PC-9 (cell line): Measurements from ENCODE around the gene OR2V1. TPM values are rescaled to one million over a fixed set of nuclear protein-coding genes. Genes with fewer than 3 reads are reported as not detected.
"Not testable (repeated sequence)": the region's sequence is repeated elsewhere in the genome, so short reads cannot be mapped to it uniquely, and the experiment has no call there.

ENCODE experiments used
- BruUV-seq: library from RNA; stranded (reverse); fragments of 400-500 nt; replicated peaks from 2 replicates; lab custom pipeline; 2021; lab: Mats Ljungman, UMichigan
- CTCF ChIA-PET: fragments of 300-600 bp; sonication (Branson Sonifier 250); formaldehyde crosslinking; loops from one replicate; lab custom pipeline; 2022; ENCODE audit warnings: antibody characterized with exemption; lab: Charles Lee
- POLR2A ChIA-PET: fragments of 300-600 bp; sonication (Branson Sonifier 250); formaldehyde crosslinking; loops from one replicate; lab custom pipeline; 2022; ENCODE audit warnings: antibody characterized with exemption; ENCODE audit not compliant: unreplicated experiment; lab: Charles Lee
- DNase-seq, 2 experiments: peaks; one replicate each; pipeline versions ENCODE4 v3.0.0 to v3.0.0-alpha.2; 2015 to 2022; ENCODE audit warnings: mixed read lengths in 1 of 2
- H2AFZ ChIP-seq: fragments of 200-600 bp; sonication (generic); 2 replicates; pipeline ENCODE4 v1.8.1; 2017; ENCODE audit warnings: antibody characterized with exemption
- H3F3A ChIP-seq: fragments of 200-600 bp; sonication (generic); 2 replicates; pipeline ENCODE4 v1.8.1; 2017; ENCODE audit warnings: antibody characterized with exemption, mild to moderate bottlenecking, low read depth; ENCODE audit not compliant: insufficient read depth
- H3K27ac ChIP-seq: fragments of 200-600 bp; sonication (generic); 2 replicates; pipeline ENCODE4 v1.6.1; 2016; ENCODE audit warnings: mixed run types
- H3K27me3 ChIP-seq: fragments of 200-600 bp; sonication (generic); 2 replicates; pipeline ENCODE4 v1.6.1; 2016; ENCODE audit warnings: low read depth, mixed run types; ENCODE audit not compliant: insufficient read depth
- H3K36me3 ChIP-seq: fragments of 200-600 bp; sonication (generic); 2 replicates; pipeline ENCODE4 v1.6.1; 2016; ENCODE audit warnings: low read depth, mixed run types
- H3K4me1 ChIP-seq: fragments of 200-600 bp; sonication (generic); replicated peaks from 2 replicates; pipeline ENCODE4 v1.6.1; 2016; ENCODE audit warnings: mixed run types; ENCODE audit not compliant: insufficient read depth
- H3K4me2 ChIP-seq: fragments of 200-600 bp; sonication (generic); 2 replicates; pipeline ENCODE4 v1.6.1; 2017; ENCODE audit warnings: mixed run types
- H3K4me3 ChIP-seq: fragments of 200-600 bp; sonication (generic); 2 replicates; pipeline ENCODE4 v1.6.1; 2016; ENCODE audit warnings: mixed run types
- H3K79me2 ChIP-seq: fragments of 200-600 bp; sonication (generic); 2 replicates; pipeline ENCODE4 v1.6.1; 2017; ENCODE audit warnings: low read depth, mixed run types
- H3K9me2 ChIP-seq: fragments of 200-600 bp; sonication (generic); 2 replicates; pipeline ENCODE4 v1.8.1; 2017; ENCODE audit warnings: mild to moderate bottlenecking; ENCODE audit not compliant: insufficient read depth
- H3K9me3 ChIP-seq: fragments of 200-600 bp; sonication (generic); 2 replicates; pipeline ENCODE4 v1.8.1; 2016; ENCODE audit warnings: low read depth; ENCODE audit not compliant: insufficient read depth
- H4K20me1 ChIP-seq: fragments of 200-600 bp; sonication (generic); 2 replicates; pipeline ENCODE4 v1.8.1; 2017; ENCODE audit not compliant: insufficient read depth
- CTCF ChIP-seq: fragments of 200-600 bp; sonication (generic); conservative IDR thresholded peaks from 2 replicates; pipeline ENCODE4 v1.6.1; 2017; ENCODE audit warnings: mixed run types, antibody characterized with exemption, mild to moderate bottlenecking, moderate library complexity
- EZH2 ChIP-seq: fragments of 200-600 bp; sonication (generic); IDR thresholded peaks from 2 replicates; pipeline ENCODE4 v1.8.0; 2017; ENCODE audit warnings: antibody characterized with exemption, low read depth
- intact Hi-C: fragments of 100-400 bp; cut with micrococcal nuclease; formaldehyde crosslinking; loops from one replicate; pipeline ENCODE4 v1.10.0; 2022; ENCODE audit not compliant: unreplicated experiment
- total RNA-seq: library from RNA; stranded (reverse); gene quantifications from 2 replicates; pipeline ENCODE4 v1.2.3, GENCODE V29; 2021

The OR2V1 gene
- total RNA-seq, 1 experiment from 2014 or later = not detected

GRCh38 chr5:181164076-181164952 lies 33.3 kb upstream of the OR2V1 start:
- DNase-seq = no peak
- CTCF ChIA-PET = no interaction called here
- H3K4me2 ChIP-seq = no peak overlapping the region

GRCh38 chr5:181163487-181164075 lies 32.6 kb upstream of the OR2V1 start:
- ChIA-PET POLR2A (no interaction called here), CTCF (no interaction called here)
- no peak for TF ChIP-seq CTCF
- no peak for TF ChIP-seq EZH2
- Histone ChIP-seq H3K4me2 (no peak overlapping the region), H3K36me3 (no peaks in the 10 kb centered on the region), H3K4me3 (no peak overlapping the region), H4K20me1 (no peaks in the 10 kb centered on the region), H3F3A (peaks cover 22% of the 10 kb centered on the region; the same call in 1 of the 2 replicates), H3K9me2 (no peaks in the 10 kb centered on the region), H3K79me2 (no peaks in the 10 kb centered on the region), H3K4me1 (peaks cover 17% of the 10 kb centered on the region), H2AFZ (no peak overlapping the region), H3K27me3 (no peaks in the 10 kb centered on the region), H3K9me3 (no peaks in the 10 kb centered on the region), H3K27ac (no peak overlapping the region)
- DNase-seq = no peak
- BruUV-seq = no TSS peak
- intact Hi-C loops = no loop called here

More at GRCh38 chr5:181164076-181164952, 33.3 kb upstream of the OR2V1 start:
- no TSS peak for BruUV-seq
- Histone ChIP-seq H3K9me2 (no peaks in the 10 kb centered on the region), H2AFZ (no peak overlapping the region), H3F3A (peaks cover 22% of the 10 kb centered on the region; the same call in 1 of the 2 replicates), H3K27me3 (no peaks in the 10 kb centered on the region), H3K9me3 (no peaks in the 10 kb centered on the region), H3K27ac (no peak overlapping the region), H3K79me2 (no peaks in the 10 kb centered on the region), H3K4me1 (peaks cover 17% of the 10 kb centered on the region), H3K4me3 (no peak overlapping the region), H4K20me1 (no peaks in the 10 kb centered on the region), H3K36me3 (no peaks in the 10 kb centered on the region)
- TF ChIP-seq EZH2 = no peak
- TF ChIP-seq CTCF = no peak
- POLR2A ChIA-PET = no interaction called here
- intact Hi-C loops = no loop called here

- Histone ChIP-seq H3K9me3 (no peaks in the 10 kb centered on the region), H3K9me2 (no peaks in the 10 kb centered on the region), H3F3A (peaks cover 22% of the 10 kb centered on the region; the same call in 1 of the 2 replicates), H3K27me3 (no peaks in the 10 kb centered on the region), H4K20me1 (no peaks in the 10 kb centered on the region), H3K4me1 (peaks cover 17% of the 10 kb centered on the region), H3K79me2 (no peaks in the 10 kb centered on the region), H2AFZ (peak overlapping the region; percentile 79), H3K4me2 (peak overlapping the region; percentile 76), H3K27ac (peak overlapping the region; percentile 77), H3K4me3 (peak overlapping the region; percentile 40; the same call in 1 of the 2 replicates), H3K36me3 (no peaks in the 10 kb centered on the region)
- BruUV-seq = no TSS peak
- intact Hi-C loops = no loop called here
- TF ChIP-seq EZH2 (no peak), CTCF (no peak)
- ChIA-PET POLR2A (no interaction called here), CTCF (no interaction called here)
- no peak for DNase-seq
These were observed 30.7 kb upstream of the OR2V1 start for GRCh38 chr5:181161534-181162175.

- Histone ChIP-seq H2AFZ (peak overlapping the region; percentile 79), H3K27ac (peak overlapping the region; percentile 77), H3K4me1 (peaks cover 17% of the 10 kb centered on the region), H3F3A (peaks cover 22% of the 10 kb centered on the region; the same call in 1 of the 2 replicates), H3K4me3 (peak overlapping the region; percentile 40; the same call in 1 of the 2 replicates), H3K4me2 (peak overlapping the region; percentile 76)
- TSS peak; percentile 98 for BruUV-seq
- intact Hi-C loops, CTCF ChIA-PET, H3K36me3 ChIP-seq, H3K27me3 ChIP-seq, POLR2A ChIA-PET, H3K79me2 ChIP-seq, H3K9me3 ChIP-seq, H3K9me2 ChIP-seq, H4K20me1 ChIP-seq: not testable (repeated sequence)
- peak in 1 of 2 experiments; percentile 52 for DNase-seq
These were observed 30.0 kb upstream of the OR2V1 start for GRCh38 chr5:181160755-181161533.
